Natural killer cell treated with Interleukin-12 subunit alpha and Interleukin-12 subunit beta and Interleukin-15 and Interleukin-18, amount 100 ng/mL, for 72 hours (primary cell): ENCODE data around the gene UTP3. TPM values are rescaled to one million over a fixed set of nuclear protein-coding genes. Genes with fewer than 3 reads are reported as not detected.
"Not testable (repeated sequence)": the region's sequence is repeated elsewhere in the genome, so short reads cannot be mapped to it uniquely, and the experiment has no call there.

ENCODE experiments used
- ATAC-seq, 2 donors: fragments of 150-1000 bp; cut with Tn5 transposase in 1 of 2; sonication (Bioruptor Pico), chemical (Tn5 transposase) in 1 of 2; 2 replicates each; pipeline ENCODE4 v1.10.0; 2021
- DNase-seq: peaks from one replicate; pipeline ENCODE4 v3.0.0; 2022; ENCODE audit warnings: low spot score
- H3K27ac Mint-ChIP-seq, 2 donors: 1 replicate in 1 of 2; 2 replicates in 1 of 2; pipeline ENCODE4 v1.8.0; 2022; ENCODE audit warnings: mixed read lengths in 2 of 2, mild to moderate bottlenecking in 1 of 2, moderate library complexity in 1 of 2
- H3K27me3 Mint-ChIP-seq, 2 donors: 1 replicate in 1 of 2; 2 replicates in 1 of 2; pipeline ENCODE4 v1.8.0; 2022; ENCODE audit warnings: mixed read lengths in 2 of 2
- H3K36me3 Mint-ChIP-seq: one replicate; pipeline ENCODE4 v1.8.0; 2022; ENCODE audit warnings: mixed read lengths
- H3K4me1 Mint-ChIP-seq, 2 donors: 1 replicate in 1 of 2; 2 replicates in 1 of 2; pipeline ENCODE4 v1.8.0; 2022; ENCODE audit warnings: low read depth in 2 of 2, mixed read lengths in 2 of 2, mild to moderate bottlenecking in 1 of 2
- H3K4me3 Mint-ChIP-seq: one replicate; pipeline ENCODE4 v1.8.0; 2022; ENCODE audit warnings: mixed read lengths
- H3K9me3 Mint-ChIP-seq: 2 replicates; pipeline ENCODE4 v1.8.0; 2022; ENCODE audit warnings: mixed read lengths
- total RNA-seq, 2 donors: library from RNA; stranded (reverse); gene quantifications; one replicate each; pipeline ENCODE4 v1.2.3, GENCODE V29; 2022

Gene UTP3
- total RNA-seq, 2 donors from 2014 or later, result 33.8 to 49.8 TPM

DNA sequence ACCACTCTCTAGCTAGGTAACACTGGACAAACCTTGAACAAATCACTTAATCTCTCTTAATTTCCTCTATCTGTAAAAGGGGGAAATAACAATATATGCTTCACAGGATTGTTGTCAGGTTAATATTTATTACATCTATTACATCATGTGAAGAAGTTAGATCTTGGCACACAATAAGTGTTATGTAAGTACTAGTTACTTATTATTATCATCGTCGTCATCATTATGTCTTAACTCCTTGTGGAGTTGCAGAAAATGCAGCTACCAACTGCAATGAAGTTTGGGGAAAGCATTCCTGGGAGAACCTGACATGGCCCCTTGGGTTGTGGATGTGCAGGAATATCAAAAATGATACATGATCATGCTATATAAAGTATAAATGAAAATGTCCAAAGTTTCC is 17.2 kb upstream of the UTP3 start:
- no peaks in the 10 kb centered on the region for H3K9me3 Mint-ChIP-seq
- H3K4me1 Mint-ChIP-seq, result no peaks in the 10 kb centered on the region
- no peak overlapping the region for H3K4me3 Mint-ChIP-seq
- no peak for ATAC-seq
- peaks cover 18 to 23% of the 10 kb centered on the region in 2 donors for H3K27me3 Mint-ChIP-seq
- H3K27ac Mint-ChIP-seq, result no peak overlapping the region
- no peaks in the 10 kb centered on the region for H3K36me3 Mint-ChIP-seq
- DNase-seq, result no peak

DNA sequence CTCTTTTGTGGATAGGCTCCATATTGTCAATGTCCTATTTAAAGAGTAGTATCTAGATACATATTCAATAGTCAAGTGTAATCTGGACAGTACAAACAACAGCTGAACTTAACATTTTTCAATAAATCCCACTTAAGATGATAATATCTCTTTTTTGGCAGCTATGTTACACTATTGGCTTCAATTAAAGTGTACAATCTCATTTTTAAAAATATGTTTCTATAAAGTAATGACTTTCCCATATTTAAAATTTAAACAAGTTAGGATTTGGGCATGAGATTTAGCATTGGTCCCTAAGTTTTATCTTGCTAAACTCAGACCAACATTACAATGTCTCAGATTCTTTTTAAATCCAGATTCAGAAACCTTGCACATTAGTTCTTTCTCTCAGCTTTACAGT is 14.1 kb upstream of the UTP3 start:
- H3K36me3 Mint-ChIP-seq, result no peaks in the 10 kb centered on the region
- no peaks in the 10 kb centered on the region for H3K9me3 Mint-ChIP-seq
- H3K27ac Mint-ChIP-seq, result no peak overlapping the region
- H3K27me3 Mint-ChIP-seq, result peaks cover 23% of the 10 kb centered on the region in 2 donors
- ATAC-seq, result no peak
- no peak for DNase-seq
- no peaks in the 10 kb centered on the region for H3K4me1 Mint-ChIP-seq
- no peak overlapping the region for H3K4me3 Mint-ChIP-seq

DNA sequence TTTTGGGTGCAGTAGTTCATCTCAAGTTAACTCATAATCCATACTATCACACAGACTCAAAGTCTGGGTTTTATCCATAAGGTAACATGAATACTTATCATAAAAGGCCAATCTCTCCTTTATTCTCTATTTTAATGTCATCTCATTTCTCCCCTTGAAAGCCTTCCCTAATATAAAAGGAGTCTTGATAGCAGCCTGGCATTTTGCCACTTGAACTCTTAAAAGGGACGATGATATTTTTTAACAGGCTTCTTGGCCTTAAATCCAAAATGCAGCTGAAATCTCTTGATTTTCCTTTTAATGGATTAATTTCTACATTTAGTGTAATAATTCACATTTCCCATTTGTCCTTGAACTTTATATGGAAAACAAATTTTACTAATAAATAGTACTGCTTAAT is 13.6 kb upstream of the UTP3 start:
- Mint-ChIP-seq H3K36me3 (no peaks in the 10 kb centered on the region), H3K4me3 (no peak overlapping the region), H3K27ac (no peak overlapping the region), H3K9me3 (no peaks in the 10 kb centered on the region), H3K4me1 (no peaks in the 10 kb centered on the region), H3K27me3 (peaks cover 23% of the 10 kb centered on the region in 2 donors)
- ATAC-seq (no peak), DNase-seq (no peak)

DNA sequence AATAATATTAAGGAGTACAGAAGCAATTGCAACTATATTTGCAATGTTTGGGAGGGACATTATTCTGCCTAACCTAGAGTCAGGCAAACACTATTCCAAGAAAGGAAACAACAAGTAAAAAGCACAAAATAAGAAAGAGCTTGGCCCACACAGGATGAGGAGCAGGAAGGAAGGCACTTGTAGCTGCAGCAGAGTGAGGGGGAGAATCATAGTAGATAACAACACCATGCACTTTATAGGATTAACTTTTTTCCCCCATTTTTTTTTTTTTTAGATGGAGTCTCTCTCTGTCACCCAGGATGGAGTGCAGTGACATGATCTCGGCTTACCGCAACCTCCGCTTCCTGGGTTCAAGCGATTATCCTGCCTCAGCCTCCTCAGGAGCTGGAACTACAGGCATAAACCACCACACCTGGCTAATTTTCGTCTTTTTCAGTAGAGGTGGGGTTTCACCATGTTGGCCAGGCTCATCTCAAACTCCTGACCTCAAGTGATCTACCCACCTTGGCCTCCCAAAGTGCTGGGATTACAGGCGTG is 11.7 kb upstream of the UTP3 start:
- H3K4me3 Mint-ChIP-seq, result no peak overlapping the region
- H3K9me3 Mint-ChIP-seq, result no peaks in the 10 kb centered on the region
- DNase-seq (no peak), ATAC-seq (no peak)
- H3K4me1 Mint-ChIP-seq, result no peaks in the 10 kb centered on the region
- H3K36me3 Mint-ChIP-seq, result no peaks in the 10 kb centered on the region
- H3K27me3 Mint-ChIP-seq, result peaks cover 8 to 14% of the 10 kb centered on the region in 2 donors
- no peak overlapping the region for H3K27ac Mint-ChIP-seq

DNA sequence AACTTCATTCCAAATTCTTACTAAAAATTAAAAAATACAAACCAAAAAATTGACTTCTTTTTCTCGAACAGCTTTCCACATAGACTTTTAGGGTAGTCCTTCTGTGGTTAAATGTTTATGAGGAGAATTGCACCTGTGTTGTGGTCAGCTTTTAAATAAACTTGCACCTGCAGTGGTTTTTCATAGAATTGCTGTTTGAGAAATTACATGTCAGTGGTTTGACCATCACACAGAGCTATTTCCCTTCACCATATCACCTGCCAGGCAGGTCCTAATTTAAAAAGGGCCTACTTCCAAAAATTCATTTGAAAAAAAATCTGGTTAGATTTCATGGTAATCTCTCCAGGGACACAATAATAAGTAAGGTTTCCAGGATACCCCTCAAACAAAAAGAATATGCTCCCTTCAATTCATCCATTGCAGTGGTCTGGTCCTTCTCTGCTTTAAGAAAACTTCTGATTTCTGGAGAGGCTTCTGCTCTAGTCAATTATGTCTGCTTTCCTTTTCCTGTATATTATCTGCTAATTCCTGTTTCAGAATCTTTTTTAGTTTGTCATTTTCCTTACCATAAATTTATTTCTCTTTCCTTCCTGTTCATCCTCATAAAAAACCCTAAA is 9.8 kb upstream of the UTP3 start:
- H3K36me3 Mint-ChIP-seq, result no peaks in the 10 kb centered on the region
- ATAC-seq (no peak), DNase-seq (no peak)
- no peaks in the 10 kb centered on the region for H3K4me1 Mint-ChIP-seq
- H3K27me3 Mint-ChIP-seq, result peaks cover 7 to 15% of the 10 kb centered on the region in 2 donors
- H3K9me3 Mint-ChIP-seq, result no peaks in the 10 kb centered on the region
- H3K27ac Mint-ChIP-seq, result no peak overlapping the region
- H3K4me3 Mint-ChIP-seq, result no peak overlapping the region

DNA sequence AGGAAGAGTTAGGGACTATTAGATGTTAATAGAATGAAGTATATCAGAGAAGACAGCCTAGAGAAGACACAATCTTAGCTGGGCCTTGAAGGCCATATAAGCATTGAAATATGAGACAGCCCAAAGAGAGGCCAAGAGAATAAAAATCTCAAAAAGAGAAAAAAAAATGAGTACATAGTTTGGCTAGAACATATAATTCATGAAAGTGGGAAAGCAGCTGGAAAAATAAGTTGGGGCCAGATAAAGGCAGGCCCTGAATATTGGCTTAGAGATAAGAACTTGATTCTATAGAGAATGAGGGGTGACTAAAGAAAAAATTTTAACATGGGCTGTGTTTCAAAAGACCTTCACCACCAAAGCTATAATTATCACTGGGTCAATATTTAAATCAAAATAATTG is 7.4 kb upstream of the UTP3 start:
- DNase-seq, result no peak
- Mint-ChIP-seq H3K36me3 (no peaks in the 10 kb centered on the region), H3K27me3 (peaks cover 0 to 8% of the 10 kb centered on the region in 2 donors), H3K9me3 (no peaks in the 10 kb centered on the region), H3K27ac (no peak overlapping the region), H3K4me1 (no peaks in the 10 kb centered on the region), H3K4me3 (no peak overlapping the region)
- ATAC-seq, result no peak

DNA sequence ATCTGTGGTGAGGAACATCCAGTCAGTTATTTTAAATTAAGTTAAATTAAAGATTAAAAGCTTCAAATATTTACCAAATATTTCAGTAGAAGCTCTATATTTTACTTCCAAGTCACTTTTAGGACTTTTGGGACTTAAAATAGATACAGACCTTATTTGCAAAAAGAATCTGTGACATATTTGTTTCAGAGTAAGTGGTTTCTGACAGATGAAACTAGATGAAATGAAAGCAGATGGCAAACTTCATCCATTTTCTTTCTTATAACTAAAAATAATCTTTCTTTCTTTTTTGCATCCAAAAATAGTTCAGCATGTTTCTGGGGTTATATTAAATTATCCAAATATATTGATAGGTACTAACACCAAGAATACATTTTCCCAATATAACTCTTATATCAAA is 6.6 kb upstream of the UTP3 start:
- Mint-ChIP-seq H3K27ac (no peak overlapping the region), H3K4me1 (no peaks in the 10 kb centered on the region), H3K36me3 (no peaks in the 10 kb centered on the region), H3K9me3 (no peaks in the 10 kb centered on the region), H3K4me3 (no peak overlapping the region), H3K27me3 (peaks cover 0 to 5% of the 10 kb centered on the region in 2 donors)
- no peak for ATAC-seq
- no peak for DNase-seq

DNA sequence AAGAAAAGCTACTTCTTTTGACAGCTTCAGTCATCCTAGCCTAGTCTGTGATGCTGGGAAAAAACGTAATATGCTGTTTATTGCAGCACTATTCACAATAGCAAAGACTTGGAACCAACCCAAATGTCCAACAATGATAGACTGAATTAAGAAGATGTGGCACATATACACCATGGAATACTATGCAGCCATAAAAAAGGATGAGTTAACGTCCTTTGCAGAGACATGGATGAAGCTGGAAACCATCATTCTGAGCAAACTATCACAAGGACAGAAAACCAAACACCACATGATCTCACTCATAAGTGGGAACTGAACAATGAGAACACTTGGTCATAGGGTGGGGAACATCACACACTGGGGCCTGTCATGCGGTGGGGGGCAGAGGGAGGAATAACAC is 6.2 kb upstream of the UTP3 start:
- not testable (repeated sequence) for DNase-seq, H3K36me3 Mint-ChIP-seq, H3K4me3 Mint-ChIP-seq, H3K9me3 Mint-ChIP-seq, H3K27ac Mint-ChIP-seq, H3K27me3 Mint-ChIP-seq, H3K4me1 Mint-ChIP-seq, ATAC-seq

DNA sequence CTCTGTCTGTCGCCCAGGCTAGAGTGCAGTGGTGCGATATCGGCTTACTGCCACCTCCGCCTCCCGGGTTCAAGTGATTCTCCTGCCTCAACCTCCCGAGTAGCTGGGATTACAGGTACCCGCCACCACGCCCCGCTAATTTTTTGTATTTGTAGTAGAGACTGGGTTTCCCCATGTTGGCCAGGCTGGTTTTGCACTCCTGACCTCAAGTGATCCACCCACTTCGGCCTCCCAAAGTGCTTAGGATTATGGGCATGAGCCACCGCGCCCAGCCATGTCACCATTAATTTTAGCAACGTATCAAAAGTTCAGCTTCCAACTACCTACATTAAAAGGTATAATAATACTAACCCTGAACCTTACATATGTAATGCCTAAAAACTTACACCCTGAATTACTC is 940 bp upstream of the UTP3 start:
- Mint-ChIP-seq H3K4me3 (peak overlapping the region; percentile 100), H3K27ac (peak overlapping the region; percentile 97 to 99), H3K9me3 (no peaks in the 10 kb centered on the region), H3K36me3 (peaks cover 16% of the 10 kb centered on the region), H3K4me1 (peaks cover 31 to 36% of the 10 kb centered on the region in 2 donors), H3K27me3 (peaks cover 0 to 3% of the 10 kb centered on the region in 2 donors)
- DNase-seq, result peak; percentile 64
- ATAC-seq, result no peak

DNA sequence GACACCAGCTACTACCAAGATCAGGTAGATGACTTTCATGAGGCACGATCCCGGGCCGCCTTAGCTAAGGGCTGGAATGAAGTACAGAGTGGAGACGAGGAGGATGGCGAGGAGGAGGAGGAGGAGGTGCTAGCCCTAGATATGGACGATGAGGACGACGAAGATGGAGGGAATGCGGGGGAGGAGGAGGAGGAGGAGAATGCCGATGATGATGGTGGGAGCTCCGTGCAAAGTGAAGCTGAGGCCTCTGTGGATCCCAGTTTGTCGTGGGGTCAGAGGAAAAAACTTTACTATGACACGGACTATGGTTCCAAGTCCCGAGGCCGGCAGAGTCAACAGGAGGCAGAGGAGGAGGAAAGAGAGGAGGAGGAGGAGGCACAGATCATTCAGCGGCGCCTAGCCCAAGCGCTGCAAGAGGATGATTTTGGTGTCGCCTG is 481 bp downstream of the UTP3 start:
- peaks cover 16% of the 10 kb centered on the region for H3K36me3 Mint-ChIP-seq
- peak overlapping the region; percentile 97 to 99 for H3K27ac Mint-ChIP-seq
- DNase-seq (no peak), ATAC-seq (peak; percentile 1 to 17)
- no peaks in the 10 kb centered on the region for H3K9me3 Mint-ChIP-seq
- H3K4me1 Mint-ChIP-seq, result peaks cover 31 to 36% of the 10 kb centered on the region in 2 donors
- H3K4me3 Mint-ChIP-seq, result peak overlapping the region; percentile 100
- no peaks in the 10 kb centered on the region for H3K27me3 Mint-ChIP-seq

DNA sequence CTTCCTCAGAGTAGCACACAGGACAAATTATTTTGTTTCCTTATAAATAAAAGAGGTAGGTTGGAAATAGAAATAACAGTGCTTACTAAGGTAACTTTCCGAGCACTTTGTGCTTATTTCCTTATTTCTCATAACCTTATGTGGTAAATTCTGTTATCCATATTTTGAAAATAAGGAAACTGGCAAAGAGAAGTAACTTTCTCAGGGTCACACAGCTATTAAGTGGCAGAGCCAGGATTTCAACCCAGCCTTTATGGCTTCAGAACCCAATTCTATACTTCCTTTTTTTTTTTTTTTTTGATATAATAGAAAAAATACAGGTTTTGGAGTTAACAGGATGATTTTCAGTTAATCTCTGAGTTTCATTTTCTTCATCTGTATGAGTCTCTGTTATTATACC is 3.3 kb downstream of the UTP3 start:
- peaks cover 31 to 36% of the 10 kb centered on the region in 2 donors for H3K4me1 Mint-ChIP-seq
- no peak overlapping the region for H3K27ac Mint-ChIP-seq
- H3K36me3 Mint-ChIP-seq, result peaks cover 16% of the 10 kb centered on the region
- ATAC-seq, result no peak
- no peaks in the 10 kb centered on the region for H3K9me3 Mint-ChIP-seq
- DNase-seq, result no peak
- H3K4me3 Mint-ChIP-seq, result peak overlapping the region; percentile 30
- no peaks in the 10 kb centered on the region for H3K27me3 Mint-ChIP-seq

DNA sequence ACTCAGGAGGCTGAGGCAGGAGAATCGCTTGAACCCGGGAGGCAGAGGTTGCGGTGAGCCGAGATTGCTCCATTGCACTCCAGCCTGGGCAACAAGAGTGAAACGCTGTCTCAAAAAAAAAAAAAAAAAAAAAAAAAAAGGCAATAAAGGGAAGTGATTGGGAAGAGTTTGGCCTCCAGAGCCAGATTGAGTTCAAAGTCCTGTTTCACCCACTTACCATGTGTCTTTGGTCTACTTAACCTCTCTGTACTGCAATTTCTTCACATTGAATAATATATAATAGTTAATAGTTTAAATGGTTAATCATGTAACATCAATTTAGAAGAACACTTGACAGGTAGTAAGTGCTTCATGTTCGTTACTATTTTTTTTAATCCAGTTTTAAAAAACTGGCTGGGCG is 6.3 kb downstream of the UTP3 start:
- not testable (repeated sequence) for H3K27ac Mint-ChIP-seq, DNase-seq, ATAC-seq, H3K4me3 Mint-ChIP-seq, H3K36me3 Mint-ChIP-seq, H3K27me3 Mint-ChIP-seq, H3K9me3 Mint-ChIP-seq
- peaks cover 12 to 13% of the 10 kb centered on the region in 2 donors for H3K4me1 Mint-ChIP-seq

DNA sequence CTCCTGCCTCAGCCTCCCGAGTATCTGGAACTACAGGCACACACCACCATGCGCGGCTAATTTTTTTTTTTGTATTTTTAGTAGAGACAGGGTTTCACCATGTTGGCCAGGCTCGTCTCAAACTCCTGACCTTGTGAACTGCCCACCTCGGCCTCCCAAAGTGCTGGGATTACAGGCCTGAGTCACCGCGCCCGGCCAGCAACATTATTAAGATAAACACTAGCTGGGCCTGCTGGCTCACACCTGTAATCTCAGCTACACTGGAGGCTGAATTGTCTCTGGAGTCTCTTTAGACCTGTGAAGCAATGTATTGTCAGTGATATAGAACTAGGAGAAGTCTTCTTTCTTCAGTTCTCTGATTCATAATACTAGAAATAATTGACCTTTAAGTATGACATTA is 10.1 kb downstream of the UTP3 start:
- not testable (repeated sequence) for H3K9me3 Mint-ChIP-seq, ATAC-seq, H3K4me3 Mint-ChIP-seq, DNase-seq, H3K4me1 Mint-ChIP-seq, H3K36me3 Mint-ChIP-seq, H3K27me3 Mint-ChIP-seq, H3K27ac Mint-ChIP-seq

DNA sequence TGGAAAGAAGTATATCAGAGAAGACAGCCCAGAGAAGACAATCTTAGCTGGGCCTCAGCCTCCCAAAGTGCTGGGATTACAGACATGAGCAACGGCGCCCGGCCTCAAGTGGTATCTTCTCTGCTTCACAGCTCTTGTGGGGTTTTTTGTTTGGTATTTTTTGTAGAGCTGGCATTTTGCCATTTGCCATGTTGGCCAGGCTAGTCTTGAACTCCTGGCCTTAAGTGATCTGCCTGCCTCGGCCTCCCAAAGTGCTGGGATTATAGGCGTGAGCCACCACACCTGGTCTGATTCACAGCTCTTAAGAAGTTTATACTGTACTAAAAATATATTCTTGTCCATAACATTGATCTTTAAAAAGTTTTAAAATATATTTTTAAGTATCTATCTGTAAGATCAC is 12.4 kb downstream of the UTP3 start:
- no peaks in the 10 kb centered on the region for H3K36me3 Mint-ChIP-seq
- H3K9me3 Mint-ChIP-seq, result no peaks in the 10 kb centered on the region
- H3K27ac Mint-ChIP-seq, result no peak overlapping the region
- DNase-seq (no peak), ATAC-seq (no peak)
- H3K27me3 Mint-ChIP-seq, result no peaks in the 10 kb centered on the region
- H3K4me3 Mint-ChIP-seq, result no peak overlapping the region
- H3K4me1 Mint-ChIP-seq, result peaks cover 13 to 15% of the 10 kb centered on the region in 2 donors

DNA sequence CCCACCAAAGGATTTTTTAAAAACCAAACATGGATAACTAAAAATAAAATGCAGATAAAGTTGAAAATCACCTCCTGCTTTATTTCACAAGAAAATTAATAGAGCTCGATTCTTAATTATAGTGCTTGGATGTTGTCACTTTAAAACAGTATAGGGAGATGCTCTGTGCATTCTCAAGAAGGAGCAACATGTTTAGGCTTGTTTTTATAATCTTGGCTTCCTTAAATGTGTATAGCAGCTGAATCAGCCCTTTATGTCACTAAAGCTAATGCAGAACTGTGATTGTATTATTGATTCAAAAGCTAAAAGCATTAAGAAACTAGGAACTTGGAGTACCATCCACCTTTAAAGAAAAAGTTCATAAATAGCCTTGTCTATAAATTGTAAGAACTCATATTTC is 12.9 kb downstream of the UTP3 start:
- Mint-ChIP-seq H3K9me3 (no peaks in the 10 kb centered on the region), H3K4me1 (peaks cover 18 to 20% of the 10 kb centered on the region in 2 donors), H3K36me3 (no peaks in the 10 kb centered on the region), H3K27ac (no peak overlapping the region), H3K27me3 (no peaks in the 10 kb centered on the region), H3K4me3 (no peak overlapping the region)
- no peak for ATAC-seq
- no peak for DNase-seq
